Effector memory CD4-positive, alpha-beta T cell (primary cell): ENCODE results near the gene C8B.

Experiments
- DNase-seq, 3 donors: peaks; one replicate each; pipeline ENCODE4 v3.0.0-alpha.2; 2020
- H3K27ac ChIP-seq: 2 replicates; pipeline ENCODE4 v1.7.0; 2013; ENCODE audit warnings: mild to moderate bottlenecking, low read length, moderate library complexity; ENCODE audit not compliant: insufficient read depth, poor library complexity, severe bottlenecking
- H3K27me3 ChIP-seq: replicated peaks from 2 replicates; pipeline ENCODE4 v1.7.0; 2013; ENCODE audit warnings: mild to moderate bottlenecking, low read length; ENCODE audit not compliant: insufficient read depth, control insufficient read depth, poor library complexity, severe bottlenecking
- H3K36me3 ChIP-seq: 2 replicates; pipeline ENCODE4 v1.7.0; 2013; ENCODE audit warnings: mild to moderate bottlenecking, low read length, moderate library complexity; ENCODE audit not compliant: control insufficient read depth, insufficient read depth
- H3K4me1 ChIP-seq: 2 replicates; pipeline ENCODE4 v1.7.0; 2013; ENCODE audit warnings: low read length, mild to moderate bottlenecking; ENCODE audit not compliant: control insufficient read depth, insufficient read depth, poor library complexity, severe bottlenecking
- H3K4me3 ChIP-seq: 2 replicates; pipeline ENCODE4 v1.7.0; 2013; ENCODE audit warnings: low read length, low read depth, mild to moderate bottlenecking; ENCODE audit not compliant: insufficient read depth, poor library complexity, severe bottlenecking
- H3K9me3 ChIP-seq: 2 replicates; pipeline ENCODE4 v1.7.0; 2013; ENCODE audit warnings: mild to moderate bottlenecking, low read length, moderate library complexity; ENCODE audit not compliant: control insufficient read depth

Gene C8B

GRCh38 chr1:56992318-56993125 is 26.7 kb upstream of the C8B start:
- no peaks in the 10 kb centered on the region for H3K36me3 ChIP-seq
- no peak for DNase-seq
- H3K4me3 ChIP-seq, result no peak overlapping the region
- no peaks in the 10 kb centered on the region for H3K4me1 ChIP-seq
- no peaks in the 10 kb centered on the region for H3K9me3 ChIP-seq
- H3K27ac ChIP-seq, result no peak overlapping the region
- H3K27me3 ChIP-seq, result no peaks in the 10 kb centered on the region

- H3K27ac ChIP-seq, result no peak overlapping the region
- DNase-seq, result no peak
- H3K27me3 ChIP-seq, result no peaks in the 10 kb centered on the region
- no peaks in the 10 kb centered on the region for H3K36me3 ChIP-seq
- no peaks in the 10 kb centered on the region for H3K4me1 ChIP-seq
- no peak overlapping the region for H3K4me3 ChIP-seq
- H3K9me3 ChIP-seq, result no peaks in the 10 kb centered on the region
Observed at GRCh38 chr1:56991576-56991975, 25.8 kb upstream of the C8B start.

- H3K4me1 ChIP-seq, result no peaks in the 10 kb centered on the region
- H3K9me3 ChIP-seq, result no peaks in the 10 kb centered on the region
- H3K27me3 ChIP-seq, result no peaks in the 10 kb centered on the region
- no peak for DNase-seq
- no peaks in the 10 kb centered on the region for H3K36me3 ChIP-seq
- H3K27ac ChIP-seq, result no peak overlapping the region
- no peak overlapping the region for H3K4me3 ChIP-seq
Observed at GRCh38 chr1:56986397-56986796, 20.6 kb upstream of the C8B start.

GRCh38 chr1:56985857-56986256 is 20.0 kb upstream of the C8B start:
- no peak for DNase-seq
- H3K4me1 ChIP-seq, result no peaks in the 10 kb centered on the region
- H3K9me3 ChIP-seq, result no peaks in the 10 kb centered on the region
- H3K27ac ChIP-seq, result no peak overlapping the region
- no peak overlapping the region for H3K4me3 ChIP-seq
- H3K27me3 ChIP-seq, result no peaks in the 10 kb centered on the region
- H3K36me3 ChIP-seq, result no peaks in the 10 kb centered on the region

- H3K27me3 ChIP-seq, result no peaks in the 10 kb centered on the region
- H3K27ac ChIP-seq, result no peak overlapping the region
- H3K4me1 ChIP-seq, result no peaks in the 10 kb centered on the region
- no peaks in the 10 kb centered on the region for H3K36me3 ChIP-seq
- no peak for DNase-seq
- no peak overlapping the region for H3K4me3 ChIP-seq
- no peaks in the 10 kb centered on the region for H3K9me3 ChIP-seq
Observed at GRCh38 chr1:56983484-56983883, 17.7 kb upstream of the C8B start.

GRCh38 chr1:56979986-56980755 is 14.4 kb upstream of the C8B start:
- Histone ChIP-seq H3K27ac (no peak overlapping the region), H3K9me3 (no peaks in the 10 kb centered on the region), H3K27me3 (no peaks in the 10 kb centered on the region), H3K36me3 (no peaks in the 10 kb centered on the region), H3K4me1 (no peaks in the 10 kb centered on the region), H3K4me3 (no peak overlapping the region)
- DNase-seq, result no peak

GRCh38 chr1:56978819-56979218 is 13.0 kb upstream of the C8B start:
- Histone ChIP-seq H3K27me3 (no peaks in the 10 kb centered on the region), H3K9me3 (no peaks in the 10 kb centered on the region), H3K4me1 (no peaks in the 10 kb centered on the region), H3K4me3 (no peak overlapping the region), H3K27ac (no peak overlapping the region), H3K36me3 (no peaks in the 10 kb centered on the region)
- DNase-seq, result no peak

GRCh38 chr1:56977910-56978309 is 12.1 kb upstream of the C8B start:
- no peaks in the 10 kb centered on the region for H3K36me3 ChIP-seq
- no peaks in the 10 kb centered on the region for H3K27me3 ChIP-seq
- no peak for DNase-seq
- no peaks in the 10 kb centered on the region for H3K4me1 ChIP-seq
- H3K27ac ChIP-seq, result no peak overlapping the region
- no peak overlapping the region for H3K4me3 ChIP-seq
- no peaks in the 10 kb centered on the region for H3K9me3 ChIP-seq

GRCh38 chr1:56975446-56975845 is 9.6 kb upstream of the C8B start:
- H3K4me1 ChIP-seq, result no peaks in the 10 kb centered on the region
- no peaks in the 10 kb centered on the region for H3K27me3 ChIP-seq
- H3K36me3 ChIP-seq, result no peaks in the 10 kb centered on the region
- H3K27ac ChIP-seq, result no peak overlapping the region
- H3K9me3 ChIP-seq, result no peaks in the 10 kb centered on the region
- H3K4me3 ChIP-seq, result no peak overlapping the region
- DNase-seq, result no peak
